Measurements from ENCODE around the gene TRAF6. TPM values are rescaled to one million over a fixed set of nuclear protein-coding genes. Genes with fewer than 3 reads are reported as not detected.

The TRAF6 gene
- total RNA-seq, 3 donors from 2014 or later = 15.5 to 19.2 (median 17.9) TPM

GRCh38 chr11:36447947-36448346 is 62.1 kb downstream of the TRAF6 start:
- intact Hi-C loops (cut with DNase I, micrococcal nuclease) = no loop called here
- Histone ChIP-seq H3K4me3 (no peak overlapping the region), H3K4me1 (ENCODE audit: low read depth) (peaks cover 15% of the 10 kb centered on the region), H3K36me3 (ENCODE audit: low read depth) (peaks cover 9% of the 10 kb centered on the region), H3K9me3 (no peaks in the 10 kb centered on the region)
- ATAC-seq = no peak
- no peak for DNase-seq
- TF ChIP-seq CTCF (IDR thresholded peaks at IDR 0.05) = no peak

GRCh38 chr11:36447514-36447913 is 62.6 kb downstream of the TRAF6 start:
- ATAC-seq (no peak), DNase-seq (no peak)
- H3K9me3 ChIP-seq = no peaks in the 10 kb centered on the region
- H3K36me3 ChIP-seq (ENCODE audit: low read depth) = peaks cover 9% of the 10 kb centered on the region
- H3K4me3 ChIP-seq = no peak overlapping the region
- intact Hi-C loops (cut with DNase I, micrococcal nuclease) = no loop called here
- TF ChIP-seq CTCF (IDR thresholded peaks at IDR 0.05) = no peak
- H3K4me1 ChIP-seq (ENCODE audit: low read depth) = peaks cover 13% of the 10 kb centered on the region

GRCh38 chr11:36446135-36446534 is 63.9 kb downstream of the TRAF6 start:
- ATAC-seq = no peak
- H3K4me1 ChIP-seq (ENCODE audit: low read depth) = peaks cover 7% of the 10 kb centered on the region
- intact Hi-C loops (cut with DNase I, micrococcal nuclease) = no loop called here

GRCh38 chr11:36443661-36444060 is 66.4 kb downstream of the TRAF6 start:
- Histone ChIP-seq H3K4me1 (ENCODE audit: low read depth) (no peaks in the 10 kb centered on the region), H3K9me3 (no peaks in the 10 kb centered on the region), H3K36me3 (ENCODE audit: low read depth) (peaks cover 9% of the 10 kb centered on the region), H3K4me3 (no peak overlapping the region)
- ATAC-seq (no peak), DNase-seq (no peak)
- intact Hi-C loops (cut with DNase I, micrococcal nuclease) = no loop called here
- no peak for TF ChIP-seq CTCF (IDR thresholded peaks at IDR 0.05)

More at GRCh38 chr11:36446135-36446534, 63.9 kb downstream of the TRAF6 start:
- DNase-seq = no peak
- Histone ChIP-seq H3K4me3 (no peak overlapping the region), H3K36me3 (ENCODE audit: low read depth) (peaks cover 9% of the 10 kb centered on the region), H3K9me3 (no peaks in the 10 kb centered on the region)
- TF ChIP-seq CTCF (IDR thresholded peaks at IDR 0.05) = no peak

- TF ChIP-seq CTCF (IDR thresholded peaks at IDR 0.05) = no peak
- H3K4me1 ChIP-seq (ENCODE audit: low read depth) = no peaks in the 10 kb centered on the region
- peaks cover 8% of the 10 kb centered on the region for H3K36me3 ChIP-seq (ENCODE audit: low read depth)
- H3K9me3 ChIP-seq = no peaks in the 10 kb centered on the region
- no peak overlapping the region for H3K4me3 ChIP-seq
- intact Hi-C loops (cut with DNase I, micrococcal nuclease) = no loop called here
- no peak for DNase-seq
- ATAC-seq = no peak
Observed at GRCh38 chr11:36441610-36442208, 68.4 kb downstream of the TRAF6 start.

- no peaks in the 10 kb centered on the region for H3K9me3 ChIP-seq
- TF ChIP-seq CTCF (IDR thresholded peaks at IDR 0.05) = no peak
- peaks cover 7% of the 10 kb centered on the region for H3K36me3 ChIP-seq (ENCODE audit: low read depth)
- intact Hi-C loops (cut with DNase I, micrococcal nuclease) = no loop called here
- H3K4me3 ChIP-seq = no peak overlapping the region
- H3K4me1 ChIP-seq (ENCODE audit: low read depth) = no peaks in the 10 kb centered on the region
- DNase-seq (no peak), ATAC-seq (no peak)
Observed at GRCh38 chr11:36438126-36438525, 71.9 kb downstream of the TRAF6 start.

Measured in mucosa of descending colon (tissue), 3 donors.